ENCODE data around the gene CTPS2.
"Not testable (repeated sequence)": the region's sequence is repeated elsewhere in the genome, so short reads cannot be mapped to it uniquely, and the experiment has no call there.

CTPS2 gene

DNA sequence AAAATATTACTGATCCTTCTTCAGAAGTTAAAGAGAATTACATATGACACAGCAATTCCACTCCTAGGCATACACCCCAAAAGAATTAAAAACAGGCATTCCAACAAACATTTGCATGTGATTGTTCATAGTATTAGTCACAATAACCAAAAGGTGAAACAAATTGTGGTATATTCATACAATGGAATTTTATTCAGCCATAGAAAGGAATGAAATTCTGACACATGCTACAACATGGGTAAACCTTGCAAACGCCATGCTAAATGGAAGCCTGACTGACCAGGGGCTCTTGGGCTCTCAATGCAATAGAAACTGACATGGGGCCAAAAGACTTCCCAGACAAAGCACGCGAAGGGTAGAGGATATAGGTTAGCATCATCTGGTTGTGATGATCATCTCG lies 124.6 kb downstream of the CTPS2 start:
- 100% methylated on average over 1 of the region's 4 CpGs; no CpG with 5 or more reads in 1 of the 2 experiments for WGBS, 2 experiments (ENCODE audit: insufficient coverage in 2 of 2)

DNA sequence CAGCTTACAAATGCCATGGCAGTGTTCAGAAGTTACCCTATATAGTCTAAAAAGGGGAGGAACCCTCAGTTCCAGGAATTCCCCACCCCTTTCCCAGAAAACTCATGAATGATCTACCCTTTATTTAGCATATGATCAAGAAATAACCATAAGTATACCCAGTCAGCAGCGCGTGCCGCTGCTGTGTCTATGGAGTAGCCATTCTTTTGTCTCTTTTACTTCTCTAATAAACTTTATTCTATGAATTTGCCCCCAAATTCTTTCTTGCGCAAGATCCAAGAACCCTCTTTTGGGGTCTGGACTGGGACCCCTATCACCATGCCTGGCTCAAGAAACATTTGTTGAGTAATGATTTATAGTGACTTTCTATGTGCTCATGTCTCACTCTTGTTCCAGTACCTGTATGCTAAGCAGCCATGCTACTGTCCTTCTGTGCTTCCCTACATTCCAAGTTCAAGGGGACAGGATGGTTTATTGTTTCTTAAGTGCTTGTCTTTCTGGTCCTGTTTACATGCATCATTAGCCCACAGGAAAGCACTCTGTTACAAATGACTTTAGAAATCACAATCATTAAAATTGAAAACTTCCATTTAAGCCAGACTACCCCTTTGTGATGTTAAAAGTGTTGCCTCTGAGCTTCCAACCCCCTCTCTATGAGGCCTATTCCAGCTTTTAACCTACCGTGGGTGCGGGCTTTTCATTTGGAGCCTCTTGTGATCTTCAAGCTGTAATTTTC lies 125.9 kb downstream of the CTPS2 start:
- H3K36me3 ChIP-seq (ENCODE audit: control insufficient read depth, insufficient read depth, low read length): peaks cover 3% of the 10 kb centered on the region
- H3K4me3 ChIP-seq (ENCODE audit: extremely low read depth, insufficient read depth, low read length, poor library complexity, severe bottlenecking): no peak overlapping the region
- H3K27ac ChIP-seq (ENCODE audit: low read depth, low read length, severe bottlenecking): no peak overlapping the region
- WGBS, 2 experiments (ENCODE audit: insufficient coverage in 2 of 2): no CpG with 5 or more reads among the region's 6 CpGs
- H3K4me1 ChIP-seq (ENCODE audit: control insufficient read depth, insufficient read depth, low read length, poor library complexity, severe bottlenecking): no peaks in the 10 kb centered on the region
- H3K9me3 ChIP-seq (ENCODE audit: control insufficient read depth, low read length): no peaks in the 10 kb centered on the region

More for the DNA sequence above, 124.6 kb downstream of the CTPS2 start:
- Histone ChIP-seq H3K36me3 (ENCODE audit: control insufficient read depth, insufficient read depth, low read length) (peaks cover 3% of the 10 kb centered on the region), H3K9me3 (ENCODE audit: control insufficient read depth, low read length) (no peaks in the 10 kb centered on the region), H3K4me3 (ENCODE audit: extremely low read depth, insufficient read depth, low read length, poor library complexity, severe bottlenecking) (no peak overlapping the region), H3K27ac (ENCODE audit: low read depth, low read length, severe bottlenecking) (no peak overlapping the region), H3K4me1 (ENCODE audit: control insufficient read depth, insufficient read depth, low read length, poor library complexity, severe bottlenecking) (no peaks in the 10 kb centered on the region)

- Histone ChIP-seq H3K4me1 (ENCODE audit: control insufficient read depth, insufficient read depth, low read length, poor library complexity, severe bottlenecking) (no peaks in the 10 kb centered on the region), H3K4me3 (ENCODE audit: extremely low read depth, insufficient read depth, low read length, poor library complexity, severe bottlenecking) (no peak overlapping the region), H3K27ac (ENCODE audit: low read depth, low read length, severe bottlenecking) (no peak overlapping the region), H3K9me3 (ENCODE audit: control insufficient read depth, low read length) (no peaks in the 10 kb centered on the region), H3K36me3 (ENCODE audit: control insufficient read depth, insufficient read depth, low read length) (peaks cover 3% of the 10 kb centered on the region)
- WGBS, 2 experiments (ENCODE audit: insufficient coverage in 2 of 2): 89% methylated on average over 1 of the region's 7 CpGs; no CpG with 5 or more reads in 1 of the 2 experiments
These were observed 126.7 kb downstream of the CTPS2 start for GRCh38 chrX:16585486-16586376.

DNA sequence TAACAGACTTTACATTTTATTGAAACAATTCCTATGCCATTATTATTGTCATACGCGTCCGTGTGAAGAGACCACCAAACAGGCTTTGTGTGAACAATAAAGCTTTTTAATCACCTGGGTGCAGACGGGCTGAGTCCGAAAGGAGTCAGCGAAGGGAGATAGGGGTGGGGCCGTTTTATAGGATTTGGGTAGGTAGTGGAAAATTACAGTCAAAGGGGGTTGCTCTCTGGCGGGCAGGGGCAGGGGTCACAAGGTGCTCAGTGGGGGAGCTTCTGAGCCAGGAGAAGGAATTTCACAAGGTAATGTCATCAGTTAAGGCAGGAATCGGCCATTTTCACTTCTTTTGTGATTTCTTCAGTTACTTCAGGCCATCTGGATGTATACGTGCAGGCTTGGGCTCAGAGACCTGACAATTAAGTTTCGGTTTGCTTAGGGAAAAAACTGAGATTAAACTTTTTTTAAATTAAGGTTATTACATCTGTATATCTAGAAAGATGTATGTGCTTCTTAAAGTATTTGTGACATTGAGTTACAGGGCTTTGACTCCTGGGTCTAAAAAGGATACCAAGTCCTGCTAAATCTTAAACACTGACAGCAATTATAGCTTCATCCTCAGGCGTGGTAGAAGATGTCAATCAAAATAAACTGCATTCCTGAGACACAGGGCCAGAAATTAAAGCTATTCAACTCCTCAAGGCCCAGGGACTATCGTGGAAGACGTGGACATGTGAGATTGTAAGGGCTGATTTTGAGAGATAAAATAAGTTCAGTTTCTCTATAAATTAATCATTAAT lies 132.3 kb downstream of the CTPS2 start:
- not testable (repeated sequence) for H3K4me3 ChIP-seq (ENCODE audit: extremely low read depth, insufficient read depth, low read length, poor library complexity, severe bottlenecking); H3K9me3 ChIP-seq (ENCODE audit: control insufficient read depth, low read length); H3K4me1 ChIP-seq (ENCODE audit: control insufficient read depth, insufficient read depth, low read length, poor library complexity, severe bottlenecking); H3K36me3 ChIP-seq (ENCODE audit: control insufficient read depth, insufficient read depth, low read length); H3K27ac ChIP-seq (ENCODE audit: low read depth, low read length, severe bottlenecking)
- no CpG with 5 or more reads among the region's 14 CpGs for WGBS, 2 experiments (ENCODE audit: insufficient coverage in 2 of 2)

GRCh38 chrX:16579517-16579916 lies 133.0 kb downstream of the CTPS2 start:
- WGBS, 2 experiments (ENCODE audit: insufficient coverage in 2 of 2): no CpG with 5 or more reads among the region's 3 CpGs
- Histone ChIP-seq H3K4me3 (ENCODE audit: extremely low read depth, insufficient read depth, low read length, poor library complexity, severe bottlenecking) (no peak overlapping the region), H3K36me3 (ENCODE audit: control insufficient read depth, insufficient read depth, low read length) (no peaks in the 10 kb centered on the region), H3K27ac (ENCODE audit: low read depth, low read length, severe bottlenecking) (no peak overlapping the region), H3K9me3 (ENCODE audit: control insufficient read depth, low read length) (no peaks in the 10 kb centered on the region), H3K4me1 (ENCODE audit: control insufficient read depth, insufficient read depth, low read length, poor library complexity, severe bottlenecking) (no peaks in the 10 kb centered on the region)

GRCh38 chrX:16578218-16578617 lies 134.3 kb downstream of the CTPS2 start:
- Histone ChIP-seq H3K4me1 (ENCODE audit: control insufficient read depth, insufficient read depth, low read length, poor library complexity, severe bottlenecking) (no peaks in the 10 kb centered on the region), H3K36me3 (ENCODE audit: control insufficient read depth, insufficient read depth, low read length) (no peaks in the 10 kb centered on the region), H3K27ac (ENCODE audit: low read depth, low read length, severe bottlenecking) (no peak overlapping the region), H3K9me3 (ENCODE audit: control insufficient read depth, low read length) (no peaks in the 10 kb centered on the region), H3K4me3 (ENCODE audit: extremely low read depth, insufficient read depth, low read length, poor library complexity, severe bottlenecking) (no peak overlapping the region)
- WGBS, 2 experiments (ENCODE audit: insufficient coverage in 2 of 2): 20% methylated on average over 1 of the region's 2 CpGs; no CpG with 5 or more reads in 1 of the 2 experiments

GRCh38 chrX:16577483-16578029 lies 134.9 kb downstream of the CTPS2 start:
- no CpG with 5 or more reads among the region's 2 CpGs for WGBS, 2 experiments (ENCODE audit: insufficient coverage in 2 of 2)
- Histone ChIP-seq H3K27ac (ENCODE audit: low read depth, low read length, severe bottlenecking) (no peak overlapping the region), H3K9me3 (ENCODE audit: control insufficient read depth, low read length) (no peaks in the 10 kb centered on the region), H3K4me3 (ENCODE audit: extremely low read depth, insufficient read depth, low read length, poor library complexity, severe bottlenecking) (no peak overlapping the region), H3K4me1 (ENCODE audit: control insufficient read depth, insufficient read depth, low read length, poor library complexity, severe bottlenecking) (no peaks in the 10 kb centered on the region), H3K36me3 (ENCODE audit: control insufficient read depth, insufficient read depth, low read length) (no peaks in the 10 kb centered on the region)

DNA sequence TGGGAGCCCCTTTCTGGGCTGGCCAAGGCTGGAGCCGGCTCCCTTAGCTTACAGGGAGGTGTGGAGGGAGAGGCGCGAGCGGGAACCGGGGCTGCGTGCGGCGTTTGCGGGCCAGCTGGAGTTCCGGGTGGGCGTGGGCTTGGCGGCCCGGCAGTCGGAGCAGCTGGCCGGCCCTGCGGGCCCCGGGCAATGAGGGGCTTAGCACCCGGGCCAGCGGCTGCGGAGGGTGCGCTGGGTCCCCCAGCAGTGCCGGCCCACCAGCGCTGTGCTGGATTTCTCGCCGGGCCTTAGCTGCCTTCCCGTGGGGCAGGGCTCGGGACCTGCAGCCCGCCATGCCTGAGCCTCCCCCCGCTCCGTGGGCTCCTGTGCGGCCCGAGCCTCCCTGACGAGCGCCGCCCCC lies 137.1 kb downstream of the CTPS2 start:
- H3K9me3 ChIP-seq (ENCODE audit: control insufficient read depth, low read length); H3K27ac ChIP-seq (ENCODE audit: low read depth, low read length, severe bottlenecking); H3K36me3 ChIP-seq (ENCODE audit: control insufficient read depth, insufficient read depth, low read length); H3K4me3 ChIP-seq (ENCODE audit: extremely low read depth, insufficient read depth, low read length, poor library complexity, severe bottlenecking); H3K4me1 ChIP-seq (ENCODE audit: control insufficient read depth, insufficient read depth, low read length, poor library complexity, severe bottlenecking): not testable (repeated sequence)
- 93% methylated on average over 14 of the region's 35 CpGs; no CpG with 5 or more reads in 1 of the 2 experiments for WGBS, 2 experiments (ENCODE audit: insufficient coverage in 2 of 2)

- WGBS, 2 experiments (ENCODE audit: insufficient coverage in 2 of 2): no CpG with 5 or more reads among the region's 1 CpG
- no peak overlapping the region for H3K27ac ChIP-seq (ENCODE audit: low read depth, low read length, severe bottlenecking)
- H3K4me3 ChIP-seq (ENCODE audit: extremely low read depth, insufficient read depth, low read length, poor library complexity, severe bottlenecking): no peak overlapping the region
- no peaks in the 10 kb centered on the region for H3K36me3 ChIP-seq (ENCODE audit: control insufficient read depth, insufficient read depth, low read length)
- H3K9me3 ChIP-seq (ENCODE audit: control insufficient read depth, low read length): no peaks in the 10 kb centered on the region
- H3K4me1 ChIP-seq (ENCODE audit: control insufficient read depth, insufficient read depth, low read length, poor library complexity, severe bottlenecking): no peaks in the 10 kb centered on the region
These were observed 138.7 kb downstream of the CTPS2 start for GRCh38 chrX:16573781-16574180.

DNA sequence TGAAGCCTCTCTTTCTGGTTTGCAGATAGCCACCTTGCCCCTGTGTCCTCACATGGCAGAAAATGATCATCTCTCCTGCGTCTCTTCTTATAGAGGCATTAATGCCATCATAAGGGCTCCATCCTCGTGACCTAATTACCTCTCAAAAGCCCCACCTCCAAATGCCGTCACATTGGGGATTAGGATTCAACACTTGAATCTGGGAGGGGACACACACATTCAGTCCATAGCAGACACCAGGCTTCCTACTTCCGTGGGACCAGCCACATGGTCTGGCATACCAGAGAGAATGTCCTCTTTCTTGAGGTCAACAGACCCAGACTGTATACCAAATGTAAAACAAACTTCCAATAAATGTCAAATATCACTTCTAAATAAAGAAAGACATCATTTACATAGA lies 144.8 kb downstream of the CTPS2 start:
- no peaks in the 10 kb centered on the region for H3K36me3 ChIP-seq (ENCODE audit: control insufficient read depth, insufficient read depth, low read length)
- H3K4me3 ChIP-seq (ENCODE audit: extremely low read depth, insufficient read depth, low read length, poor library complexity, severe bottlenecking): no peak overlapping the region
- no peak overlapping the region for H3K27ac ChIP-seq (ENCODE audit: low read depth, low read length, severe bottlenecking)
- WGBS, 2 experiments (ENCODE audit: insufficient coverage in 2 of 2): 94 to 100% methylated on average over 1 to 3 of the region's 4 CpGs
- H3K9me3 ChIP-seq (ENCODE audit: control insufficient read depth, low read length): no peaks in the 10 kb centered on the region
- no peaks in the 10 kb centered on the region for H3K4me1 ChIP-seq (ENCODE audit: control insufficient read depth, insufficient read depth, low read length, poor library complexity, severe bottlenecking)

Data from mesodermal cell (in vitro differentiated cells).